LNCaP clone FGC (cell line): ENCODE results near the gene SMIM3.
"Not testable (repeated sequence)": the region's sequence is repeated elsewhere in the genome, so short reads cannot be mapped to it uniquely, and the experiment has no call there.

ENCODE experiments used
- DNase-seq: peaks from one replicate; pipeline ENCODE4 v3.0.0-alpha.2; 2011; ENCODE audit warnings: low read depth
- H3K4me3 ChIP-seq: 2 replicates; pipeline ENCODE4 v1.5.1; 2011; ENCODE audit warnings: mild to moderate bottlenecking, low read depth, low read length, control low read depth
- TF ChIP-seq, protein P1 (sequence below): IDR thresholded peaks from 2 replicates; pipeline ENCODE4 v1.5.1; 2012; ENCODE audit warnings: mild to moderate bottlenecking; ENCODE audit not compliant: control insufficient read depth, insufficient read depth; ENCODE audit errors: extremely low read depth

SMIM3 gene

DNA sequence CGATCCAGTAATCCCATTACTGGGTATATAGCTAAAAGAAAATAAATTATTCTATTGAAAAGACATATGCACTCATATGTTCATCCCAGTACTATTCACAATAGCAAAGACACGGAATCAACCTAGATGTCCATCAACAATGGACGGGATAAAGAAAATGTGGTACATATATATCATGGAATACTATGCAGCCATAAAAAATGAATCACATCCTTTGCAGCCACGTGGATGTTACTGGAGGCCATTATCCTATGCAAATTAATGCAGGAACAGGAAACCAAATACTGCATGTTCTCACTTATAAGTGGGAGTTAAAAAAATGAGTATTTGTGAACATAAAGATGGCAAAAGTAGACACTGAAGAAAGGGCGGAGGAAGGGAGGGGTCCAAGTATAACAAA lies 51.2 kb downstream of the SMIM3 start:
- no peak for DNase-seq
- H3K4me3 ChIP-seq: no peak overlapping the region
- TF ChIP-seq, protein P1, sequence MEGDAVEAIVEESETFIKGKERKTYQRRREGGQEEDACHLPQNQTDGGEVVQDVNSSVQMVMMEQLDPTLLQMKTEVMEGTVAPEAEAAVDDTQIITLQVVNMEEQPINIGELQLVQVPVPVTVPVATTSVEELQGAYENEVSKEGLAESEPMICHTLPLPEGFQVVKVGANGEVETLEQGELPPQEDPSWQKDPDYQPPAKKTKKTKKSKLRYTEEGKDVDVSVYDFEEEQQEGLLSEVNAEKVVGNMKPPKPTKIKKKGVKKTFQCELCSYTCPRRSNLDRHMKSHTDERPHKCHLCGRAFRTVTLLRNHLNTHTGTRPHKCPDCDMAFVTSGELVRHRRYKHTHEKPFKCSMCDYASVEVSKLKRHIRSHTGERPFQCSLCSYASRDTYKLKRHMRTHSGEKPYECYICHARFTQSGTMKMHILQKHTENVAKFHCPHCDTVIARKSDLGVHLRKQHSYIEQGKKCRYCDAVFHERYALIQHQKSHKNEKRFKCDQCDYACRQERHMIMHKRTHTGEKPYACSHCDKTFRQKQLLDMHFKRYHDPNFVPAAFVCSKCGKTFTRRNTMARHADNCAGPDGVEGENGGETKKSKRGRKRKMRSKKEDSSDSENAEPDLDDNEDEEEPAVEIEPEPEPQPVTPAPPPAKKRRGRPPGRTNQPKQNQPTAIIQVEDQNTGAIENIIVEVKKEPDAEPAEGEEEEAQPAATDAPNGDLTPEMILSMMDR: no peak

- not testable (repeated sequence) for DNase-seq, H3K4me3 ChIP-seq
These were observed 53.3 kb downstream of the SMIM3 start for GRCh38 chr5:150831821-150832220.

DNA sequence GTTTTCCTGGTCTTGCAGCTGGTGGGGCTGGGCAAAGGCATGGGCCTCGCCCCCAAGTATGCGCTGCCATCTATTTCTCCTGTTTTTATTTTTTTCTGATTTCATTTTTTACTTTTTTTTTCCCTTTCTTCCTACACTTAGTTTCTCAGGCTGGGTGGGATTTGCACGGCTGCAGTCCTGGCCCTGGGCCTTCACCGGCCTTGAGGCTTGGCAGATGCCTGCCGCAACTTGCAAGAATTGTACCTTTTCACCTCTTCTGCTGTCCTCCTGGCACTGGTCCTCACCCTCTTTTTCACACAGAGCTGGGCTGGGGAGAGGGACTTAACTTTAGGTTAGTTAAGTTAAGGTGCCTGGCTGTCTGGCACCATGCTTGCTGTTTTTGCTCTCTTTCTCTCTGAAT lies 57.5 kb downstream of the SMIM3 start:
- H3K4me3 ChIP-seq: no peak overlapping the region
- TF ChIP-seq, protein P1: no peak

DNA sequence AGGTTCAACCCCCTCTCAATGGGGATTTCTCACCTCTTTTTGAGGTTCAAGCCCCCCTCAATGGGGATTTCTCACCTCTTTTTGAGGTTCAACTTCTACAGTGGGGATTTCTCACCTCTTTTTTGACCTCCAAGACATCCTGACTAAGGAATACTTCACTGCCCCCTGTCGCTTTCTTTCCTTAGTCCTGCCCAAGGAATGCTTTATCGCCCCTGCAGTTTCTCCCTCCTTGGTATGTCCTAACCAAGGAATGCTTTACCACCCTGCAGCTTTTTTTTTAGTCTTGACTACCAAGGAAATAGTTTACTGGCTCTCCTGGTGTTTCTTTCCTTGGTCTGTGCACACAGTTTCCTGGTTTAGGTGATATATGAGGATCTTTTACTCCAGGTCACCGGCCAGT lies 58.1 kb downstream of the SMIM3 start:
- no peak for DNase-seq
- TF ChIP-seq, protein P1: no peak

More for the DNA sequence above, 57.5 kb downstream of the SMIM3 start:
- no peak for DNase-seq

GRCh38 chr5:150845185-150845859 lies 66.8 kb downstream of the SMIM3 start:
- not testable (repeated sequence) for H3K4me3 ChIP-seq, DNase-seq

More for the DNA sequence above, 58.1 kb downstream of the SMIM3 start:
- no peak overlapping the region for H3K4me3 ChIP-seq

- not testable (repeated sequence) for DNase-seq, H3K4me3 ChIP-seq
These were observed 67.7 kb downstream of the SMIM3 start, which contains the start of gene IRGM for GRCh38 chr5:150846308-150846653. Gene IRGM (plus strand): TSS chr5:150846521. CDS start chr5:150848124, 1,603 bp downstream.
